CD4-positive, alpha-beta T cell treated with Interleukin-4 for 4 hours (primary cell): ENCODE data around the gene PCIF1.
"Not testable (repeated sequence)": the region's sequence is repeated elsewhere in the genome, so short reads cannot be mapped to it uniquely, and the experiment has no call there.

Experiments
- DNase-seq: peaks from one replicate; pipeline ENCODE4 v3.0.0-alpha.2; 2020

The PCIF1 gene

DNA sequence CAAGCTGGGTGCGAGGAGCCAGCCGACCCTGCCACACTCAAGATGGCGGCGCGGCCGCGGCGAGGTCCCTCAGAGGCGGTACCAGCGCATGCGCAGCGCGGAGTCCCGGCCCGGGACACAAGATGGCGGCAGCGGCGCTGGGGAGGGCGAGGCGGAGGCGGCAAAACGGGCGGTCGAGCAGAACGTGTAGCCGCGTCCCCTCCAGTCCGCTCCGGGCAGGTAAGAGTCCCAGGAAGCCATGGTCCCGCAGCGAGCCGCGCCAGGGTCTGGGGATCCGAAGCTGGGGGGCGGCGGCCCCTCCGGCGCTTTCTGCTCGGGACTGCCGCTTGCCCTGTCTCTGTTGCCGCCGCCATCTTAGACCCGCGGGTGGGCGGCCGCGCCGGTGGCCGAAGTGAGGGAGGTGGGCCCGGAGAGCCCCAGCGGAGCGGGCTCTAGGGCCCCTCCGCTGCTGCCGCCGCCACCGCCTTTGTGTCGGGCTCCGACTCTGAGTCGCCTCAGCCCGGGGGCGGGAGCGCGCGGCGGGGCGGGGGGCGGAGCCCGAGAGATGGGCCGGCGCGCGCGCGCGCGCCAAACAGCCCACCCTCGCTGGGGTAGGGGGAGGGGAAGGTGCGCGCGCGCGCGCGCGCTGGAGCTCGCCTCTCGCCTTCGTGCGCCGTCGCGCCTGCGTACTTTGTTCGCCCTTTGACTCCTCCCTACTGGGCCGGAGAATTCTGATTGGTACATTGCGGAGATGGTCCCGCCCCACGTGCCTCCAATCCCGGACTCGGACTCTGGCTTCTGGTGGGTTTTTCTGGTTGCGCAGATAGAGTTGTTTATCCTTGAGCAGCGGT lies at the start of gene PCIF1:
Gene PCIF1 (plus strand): TSS at position 98 of the 830 bp plus-strand sequence. CDS start 4,317 bp downstream, outside the sequence.
- DNase-seq, result peak; percentile 97

DNA sequence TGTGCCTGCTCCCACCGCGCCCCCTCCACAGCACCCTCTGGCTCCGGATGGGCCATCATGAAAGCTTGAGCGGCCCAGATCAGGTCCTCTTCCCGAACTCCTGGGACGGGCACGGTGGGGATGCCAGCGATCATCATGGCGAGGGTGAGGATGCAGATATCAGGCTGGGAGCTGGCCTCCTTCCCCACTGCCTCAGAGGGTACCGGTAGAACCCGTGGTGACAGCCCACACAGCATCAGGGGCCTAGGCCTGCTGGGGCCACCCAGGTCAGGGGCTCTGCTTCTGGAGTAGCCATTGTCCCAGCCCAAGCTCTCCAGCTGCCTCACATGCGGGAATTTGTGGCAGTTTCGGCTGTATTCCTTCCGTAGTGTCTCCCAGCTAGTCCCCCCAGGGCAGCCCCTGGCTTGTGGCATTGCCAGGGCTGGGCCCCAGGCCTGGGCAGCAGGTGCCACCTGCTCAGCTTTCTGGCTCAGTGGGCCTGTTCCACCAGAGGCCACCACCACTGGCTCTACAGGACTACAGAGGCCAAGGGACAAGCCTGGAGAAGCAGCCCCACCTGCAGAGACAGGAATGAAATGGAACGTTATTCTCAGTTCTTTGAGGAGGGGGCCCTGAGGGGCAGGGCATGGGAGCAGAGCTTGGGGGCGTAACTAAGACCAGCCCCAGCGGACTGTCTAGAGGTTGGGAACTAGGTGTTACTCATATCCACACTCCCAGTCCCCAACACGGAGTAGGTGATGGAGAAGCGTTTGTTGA lies 47.7 kb upstream of the PCIF1 start:
- DNase-seq, result no peak

- no peak for DNase-seq
Measured at GRCh38 chr20:45887346-45887715, 47.2 kb upstream of the PCIF1 start, which contains the start of gene SPATA25. SPATA25 (minus strand) TSS chr20:45887622; CDS start chr20:45887590, 32 bp downstream.

GRCh38 chr20:45888681-45889080 lies 45.8 kb upstream of the PCIF1 start:
- DNase-seq, result no peak

DNA sequence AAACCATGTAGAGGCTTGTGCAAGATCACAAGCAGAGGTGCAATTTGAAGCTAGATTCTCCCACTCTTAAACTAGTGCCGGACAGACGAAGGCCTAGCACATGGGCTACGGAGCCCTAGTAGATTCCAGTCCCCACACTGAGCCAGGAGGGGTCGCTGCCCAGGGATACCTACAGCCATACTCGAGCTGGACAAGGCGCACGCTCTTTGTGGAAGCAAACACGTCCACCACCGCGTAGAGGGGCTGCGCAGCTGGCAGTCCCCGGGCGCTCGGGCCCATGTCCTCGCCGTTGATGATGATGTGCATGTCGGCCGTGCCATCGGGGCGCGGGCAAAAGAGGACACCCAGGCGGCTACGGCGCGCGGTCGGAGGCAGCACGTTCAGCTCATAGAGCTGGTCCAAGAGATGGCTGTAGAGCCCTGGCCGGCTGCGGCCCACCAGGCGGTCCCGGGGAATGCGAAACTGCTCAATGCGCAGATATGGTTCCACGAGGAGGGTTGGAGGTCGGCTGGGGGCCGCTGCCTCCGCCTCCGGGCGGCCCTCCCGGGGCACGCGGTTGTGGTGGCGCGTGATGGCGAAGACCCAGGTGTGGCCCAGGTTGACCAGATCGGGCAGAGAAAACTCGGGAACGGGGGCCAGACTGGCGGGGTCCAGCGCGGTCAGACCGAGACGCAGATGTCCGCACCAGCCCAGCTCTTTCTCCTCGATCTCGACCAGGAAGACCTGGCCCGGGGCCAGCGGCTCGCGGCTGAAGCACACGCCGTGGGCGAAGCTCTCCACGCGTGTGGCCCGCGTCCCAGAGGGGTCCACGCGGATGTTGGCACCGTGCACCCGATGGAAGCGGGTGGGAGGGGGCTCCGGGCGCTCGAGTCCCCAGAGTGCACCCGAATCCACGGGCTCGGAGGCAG lies 44.2 kb upstream of the PCIF1 start:
- peak; percentile 36 for DNase-seq

DNA sequence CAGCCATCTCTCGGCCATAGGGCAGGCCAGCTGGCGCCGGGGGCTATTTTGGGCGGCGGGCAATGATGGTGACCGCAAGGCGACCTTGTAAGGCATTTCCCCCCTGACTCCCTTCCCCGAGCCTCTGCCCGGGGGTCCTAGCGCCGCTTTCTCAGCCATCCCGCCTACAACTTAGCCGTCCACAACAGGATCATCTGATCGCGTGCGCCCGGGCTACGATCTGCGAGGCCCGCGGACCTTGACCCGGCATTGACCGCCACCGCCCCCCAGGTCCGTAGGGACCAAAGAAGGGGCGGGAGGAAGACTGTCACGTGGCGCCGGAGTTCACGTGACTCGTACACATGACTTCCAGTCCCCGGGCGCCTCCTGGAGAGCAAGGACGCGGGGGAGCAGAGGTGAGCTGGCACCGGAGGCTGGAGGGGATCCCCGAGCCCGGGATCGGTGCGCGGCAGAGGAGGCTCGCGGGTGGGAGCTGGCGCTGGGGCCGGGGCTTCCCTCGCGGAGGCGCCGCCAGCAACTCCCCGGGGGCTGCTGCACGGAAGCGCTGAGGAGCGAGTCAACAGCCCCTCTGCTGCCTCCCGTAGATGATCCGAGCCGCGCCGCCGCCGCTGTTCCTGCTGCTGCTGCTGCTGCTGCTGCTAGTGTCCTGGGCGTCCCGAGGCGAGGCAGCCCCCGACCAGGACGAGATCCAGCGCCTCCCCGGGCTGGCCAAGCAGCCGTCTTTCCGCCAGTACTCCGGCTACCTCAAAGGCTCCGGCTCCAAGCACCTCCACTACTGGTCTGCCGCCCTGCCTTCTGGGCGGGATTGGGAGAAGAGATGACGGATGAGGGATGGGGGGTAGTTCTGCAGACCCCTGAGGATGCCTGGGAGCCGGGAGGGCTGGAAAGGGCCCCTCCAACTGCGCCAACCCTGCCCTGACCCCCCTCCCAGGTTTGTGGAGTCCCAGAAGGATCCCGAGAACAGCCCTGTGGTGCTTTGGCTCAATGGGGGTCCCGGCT lies 43.2 kb upstream of the PCIF1 start, which contains the start of the genes CTSA and NEURL2:
Gene CTSA (plus strand): TSS at position 351 of the 999 bp plus-strand sequence. CDS start 234 bp downstream, at position 585.
Gene NEURL2 (minus strand): TSS at position 224 of the 999 bp plus-strand sequence. CDS start 217 bp downstream, at position 7.
- peak; percentile 82 for DNase-seq

- no peak for DNase-seq
Measured at GRCh38 chr20:45892049-45892825, 42.2 kb upstream of the PCIF1 start.

GRCh38 chr20:45892828-45893500 lies 41.5 kb upstream of the PCIF1 start:
- peak; percentile 14 for DNase-seq

DNA sequence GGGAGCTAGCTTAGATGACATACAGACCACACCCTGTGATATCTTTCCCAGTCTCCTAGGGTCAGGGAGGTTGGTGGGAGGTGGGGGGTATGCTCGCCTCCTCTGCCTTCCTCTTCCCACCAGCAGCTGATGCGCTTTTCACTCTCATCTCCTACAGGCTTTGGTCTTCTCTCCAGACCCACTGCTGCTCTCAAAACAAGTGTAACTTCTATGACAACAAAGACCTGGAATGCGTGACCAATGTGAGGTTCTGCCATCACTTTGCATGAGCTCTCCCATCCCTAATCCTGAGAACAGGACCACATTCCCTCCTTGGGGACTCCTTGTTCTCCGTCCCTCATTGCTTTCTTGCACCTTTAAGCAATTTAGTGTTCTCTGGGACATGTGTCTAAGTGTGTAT lies 40.7 kb upstream of the PCIF1 start:
- DNase-seq, result no peak

DNA sequence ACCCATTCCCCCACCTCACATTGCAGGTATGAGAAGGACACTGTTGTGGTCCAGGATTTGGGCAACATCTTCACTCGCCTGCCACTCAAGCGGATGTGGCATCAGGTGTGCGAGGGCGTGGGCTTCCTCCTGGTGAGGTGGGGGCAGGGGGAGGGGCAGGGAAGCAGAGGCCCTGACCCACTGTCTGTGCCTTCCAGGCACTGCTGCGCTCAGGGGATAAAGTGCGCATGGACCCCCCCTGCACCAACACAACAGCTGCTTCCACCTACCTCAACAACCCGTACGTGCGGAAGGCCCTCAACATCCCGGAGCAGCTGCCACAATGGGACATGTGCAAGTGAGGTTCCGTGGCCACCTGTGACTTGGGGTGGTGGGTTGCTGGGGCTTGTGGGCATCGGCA lies 39.7 kb upstream of the PCIF1 start:
- no peak for DNase-seq

- DNase-seq, result no peak
Measured at GRCh38 chr20:45896641-45897161, 37.8 kb upstream of the PCIF1 start.

DNA sequence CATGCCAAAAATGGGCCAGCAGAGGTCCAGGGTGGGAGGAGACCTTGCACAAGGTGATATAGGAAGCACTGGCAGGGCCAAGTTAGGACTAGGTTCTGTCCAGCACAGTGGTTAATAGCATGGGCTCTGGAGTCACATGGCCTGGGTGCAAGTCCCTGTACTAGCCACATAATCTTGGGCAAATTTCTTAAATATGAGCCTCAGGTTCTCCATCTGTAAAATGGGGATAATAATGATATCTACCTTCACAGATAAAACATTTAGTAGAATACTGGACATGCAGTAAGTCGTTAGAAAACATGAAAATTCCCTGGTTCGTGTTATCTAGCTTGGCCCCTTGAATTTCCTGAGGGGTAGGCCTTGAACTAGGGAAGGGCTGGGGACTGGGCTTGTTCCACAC lies 37.2 kb upstream of the PCIF1 start:
- no peak for DNase-seq

GRCh38 chr20:45897692-45898091 lies 36.8 kb upstream of the PCIF1 start:
- DNase-seq, result no peak

- DNase-seq, result no peak
Measured at GRCh38 chr20:45898285-45898684, 36.2 kb upstream of the PCIF1 start.

GRCh38 chr20:45899046-45899835 lies 35.2 kb upstream of the PCIF1 start:
- DNase-seq, result no peak

DNA sequence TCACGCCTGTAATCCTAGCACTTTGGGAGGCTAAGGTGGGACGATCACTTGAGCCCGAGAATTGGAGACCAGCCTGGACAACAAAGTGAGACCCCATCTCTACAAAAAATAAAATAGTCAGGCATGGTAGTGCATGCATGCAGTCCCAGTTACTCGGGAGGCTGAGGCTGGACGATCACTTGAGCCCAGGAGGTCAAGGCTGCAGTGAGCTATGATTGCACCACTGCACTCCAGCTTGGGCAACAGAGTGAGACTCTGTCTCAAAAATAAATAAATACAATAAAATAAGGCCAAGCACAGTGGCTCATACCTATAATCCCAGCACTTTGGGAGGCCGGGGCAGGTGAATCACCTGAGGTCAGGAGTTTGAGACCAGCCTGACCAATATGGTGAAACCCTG lies 33.2 kb upstream of the PCIF1 start:
- DNase-seq, result not testable (repeated sequence)

DNA sequence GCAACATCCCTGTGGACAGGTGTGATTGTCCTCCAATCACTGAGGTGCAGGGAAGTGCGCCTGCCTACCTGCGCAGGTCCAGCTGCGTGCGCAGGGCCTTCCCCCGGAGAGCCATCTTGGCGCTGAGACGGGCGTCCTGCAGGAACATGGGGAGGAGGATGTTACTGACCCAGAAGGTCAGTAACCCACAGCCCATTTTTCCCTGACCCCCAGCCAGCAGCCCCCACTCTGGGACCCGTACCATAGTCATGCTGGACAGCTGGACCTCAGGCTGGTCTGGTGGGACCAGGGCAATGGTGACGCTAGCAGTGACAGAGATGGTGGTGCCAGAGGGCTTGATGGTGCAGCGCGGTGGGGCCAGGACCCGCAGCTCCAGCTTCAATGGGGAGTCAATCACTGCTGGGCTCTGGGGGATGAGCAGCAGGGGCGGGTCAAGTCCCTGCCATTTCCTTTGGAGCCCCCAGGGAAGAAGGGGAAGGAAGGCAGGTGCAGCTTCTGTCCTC lies 32.2 kb upstream of the PCIF1 start:
- no peak for DNase-seq
